ENCODE measurements around the gene NCKAP5.

The NCKAP5 gene

DNA sequence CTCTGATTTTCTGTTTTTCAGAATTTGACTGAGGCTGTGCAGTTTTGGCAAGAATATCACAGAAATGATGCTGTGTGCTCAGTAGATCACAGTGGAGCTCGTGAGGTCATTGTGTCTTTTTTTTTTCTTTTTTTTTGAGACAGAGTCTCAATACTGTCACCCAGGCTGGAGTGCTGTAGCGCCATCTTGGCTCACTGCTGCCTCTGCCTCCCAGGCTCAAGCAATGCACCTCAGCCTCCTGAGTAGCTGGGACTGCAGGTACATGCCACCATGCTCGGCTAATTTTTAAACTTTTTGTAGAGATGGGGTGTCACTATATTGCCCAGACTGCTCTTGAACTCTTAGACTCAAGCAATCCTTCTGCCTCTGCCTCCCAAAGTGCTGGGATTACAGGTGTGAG lies 203.6 kb downstream of the NCKAP5 start:
- Histone ChIP-seq H3K27me3 (ENCODE audit: insufficient read depth, low read depth, severe bottlenecking) (no peaks in the 10 kb centered on the region), H3K36me3 (no peaks in the 10 kb centered on the region), H3K27ac (no peak overlapping the region), H3K4me3 (ENCODE audit: low read depth, low read length) (no peak overlapping the region), H3K9me3 (ENCODE audit: severe bottlenecking) (no peaks in the 10 kb centered on the region)
- DNase-seq, result no peak
- TF ChIP-seq, protein P1, sequence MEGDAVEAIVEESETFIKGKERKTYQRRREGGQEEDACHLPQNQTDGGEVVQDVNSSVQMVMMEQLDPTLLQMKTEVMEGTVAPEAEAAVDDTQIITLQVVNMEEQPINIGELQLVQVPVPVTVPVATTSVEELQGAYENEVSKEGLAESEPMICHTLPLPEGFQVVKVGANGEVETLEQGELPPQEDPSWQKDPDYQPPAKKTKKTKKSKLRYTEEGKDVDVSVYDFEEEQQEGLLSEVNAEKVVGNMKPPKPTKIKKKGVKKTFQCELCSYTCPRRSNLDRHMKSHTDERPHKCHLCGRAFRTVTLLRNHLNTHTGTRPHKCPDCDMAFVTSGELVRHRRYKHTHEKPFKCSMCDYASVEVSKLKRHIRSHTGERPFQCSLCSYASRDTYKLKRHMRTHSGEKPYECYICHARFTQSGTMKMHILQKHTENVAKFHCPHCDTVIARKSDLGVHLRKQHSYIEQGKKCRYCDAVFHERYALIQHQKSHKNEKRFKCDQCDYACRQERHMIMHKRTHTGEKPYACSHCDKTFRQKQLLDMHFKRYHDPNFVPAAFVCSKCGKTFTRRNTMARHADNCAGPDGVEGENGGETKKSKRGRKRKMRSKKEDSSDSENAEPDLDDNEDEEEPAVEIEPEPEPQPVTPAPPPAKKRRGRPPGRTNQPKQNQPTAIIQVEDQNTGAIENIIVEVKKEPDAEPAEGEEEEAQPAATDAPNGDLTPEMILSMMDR (IDR thresholded peaks at IDR 0.05; ENCODE audit: low read depth, low read length), result no peak; the same call in 1 of the 2 replicates

GRCh38 chr2:133363884-133364283 lies 204.4 kb downstream of the NCKAP5 start:
- Histone ChIP-seq H3K9me3 (ENCODE audit: severe bottlenecking) (no peaks in the 10 kb centered on the region), H3K36me3 (no peaks in the 10 kb centered on the region), H3K27ac (no peak overlapping the region), H3K4me3 (ENCODE audit: low read depth, low read length) (no peak overlapping the region), H3K27me3 (ENCODE audit: insufficient read depth, low read depth, severe bottlenecking) (no peaks in the 10 kb centered on the region)
- DNase-seq, result no peak
- TF ChIP-seq, protein P1 (IDR thresholded peaks at IDR 0.05; ENCODE audit: low read depth, low read length), result no peak

DNA sequence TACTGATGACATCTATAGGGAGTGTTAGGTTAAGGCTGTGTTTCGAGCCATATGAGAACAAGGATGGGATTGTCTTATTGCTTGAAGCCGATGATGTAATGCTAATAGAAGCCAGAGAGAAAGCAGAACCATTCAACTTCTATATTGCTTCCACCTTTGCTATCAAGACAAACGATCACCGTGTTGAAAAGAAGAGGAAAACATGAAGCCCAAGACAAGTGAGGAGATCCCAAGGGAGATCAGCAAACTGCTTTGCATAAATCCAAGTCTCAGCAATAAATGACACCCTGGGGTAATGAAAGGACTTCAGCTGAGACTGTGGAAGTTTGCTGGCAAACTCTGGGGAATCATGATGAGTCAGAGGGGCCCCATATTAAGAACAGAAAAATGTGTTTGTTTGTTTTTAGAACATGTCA lies 206.2 kb downstream of the NCKAP5 start:
- TF ChIP-seq, protein P1 (IDR thresholded peaks at IDR 0.05; ENCODE audit: low read depth, low read length), result no peak
- H3K4me3 ChIP-seq (ENCODE audit: low read depth, low read length), result no peak overlapping the region
- H3K27me3 ChIP-seq (ENCODE audit: insufficient read depth, low read depth, severe bottlenecking), result no peaks in the 10 kb centered on the region
- no peak overlapping the region for H3K27ac ChIP-seq
- H3K36me3 ChIP-seq, result no peaks in the 10 kb centered on the region
- DNase-seq, result no peak
- H3K9me3 ChIP-seq (ENCODE audit: severe bottlenecking), result no peaks in the 10 kb centered on the region

- TF ChIP-seq, protein P1 (IDR thresholded peaks at IDR 0.05; ENCODE audit: low read depth, low read length), result no peak
- no peaks in the 10 kb centered on the region for H3K36me3 ChIP-seq
- H3K9me3 ChIP-seq (ENCODE audit: severe bottlenecking), result no peaks in the 10 kb centered on the region
- no peak for DNase-seq
- H3K4me3 ChIP-seq (ENCODE audit: low read depth, low read length), result no peak overlapping the region
- H3K27me3 ChIP-seq (ENCODE audit: insufficient read depth, low read depth, severe bottlenecking), result no peaks in the 10 kb centered on the region
- no peak overlapping the region for H3K27ac ChIP-seq
Measured at GRCh38 chr2:133360882-133361281, 207.4 kb downstream of the NCKAP5 start.

DNA sequence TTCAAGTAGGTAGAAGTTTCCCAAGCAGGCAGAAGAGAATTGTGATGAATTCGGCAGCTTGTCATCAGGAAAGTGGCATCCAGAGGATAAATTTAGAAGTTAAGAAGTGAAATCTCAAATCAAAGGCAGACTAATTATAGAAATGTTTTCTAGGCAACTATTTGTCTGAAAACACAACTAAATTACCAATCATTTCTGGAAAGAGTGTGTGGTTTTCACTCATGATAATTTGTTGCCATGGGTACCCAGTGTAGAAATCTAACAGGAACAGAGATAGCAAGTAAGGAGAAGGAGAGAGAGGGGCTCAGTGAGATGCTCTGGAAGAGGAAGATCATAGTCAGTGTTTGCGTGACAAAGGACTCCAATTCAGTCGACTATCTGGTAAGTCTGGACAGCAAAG lies 208.1 kb downstream of the NCKAP5 start:
- no peak for DNase-seq
- H3K27ac ChIP-seq, result no peak overlapping the region
- H3K4me3 ChIP-seq (ENCODE audit: low read depth, low read length), result no peak overlapping the region
- no peaks in the 10 kb centered on the region for H3K9me3 ChIP-seq (ENCODE audit: severe bottlenecking)
- TF ChIP-seq, protein P1 (IDR thresholded peaks at IDR 0.05; ENCODE audit: low read depth, low read length), result no peak
- H3K36me3 ChIP-seq, result no peaks in the 10 kb centered on the region
- H3K27me3 ChIP-seq (ENCODE audit: insufficient read depth, low read depth, severe bottlenecking), result no peaks in the 10 kb centered on the region

DNA sequence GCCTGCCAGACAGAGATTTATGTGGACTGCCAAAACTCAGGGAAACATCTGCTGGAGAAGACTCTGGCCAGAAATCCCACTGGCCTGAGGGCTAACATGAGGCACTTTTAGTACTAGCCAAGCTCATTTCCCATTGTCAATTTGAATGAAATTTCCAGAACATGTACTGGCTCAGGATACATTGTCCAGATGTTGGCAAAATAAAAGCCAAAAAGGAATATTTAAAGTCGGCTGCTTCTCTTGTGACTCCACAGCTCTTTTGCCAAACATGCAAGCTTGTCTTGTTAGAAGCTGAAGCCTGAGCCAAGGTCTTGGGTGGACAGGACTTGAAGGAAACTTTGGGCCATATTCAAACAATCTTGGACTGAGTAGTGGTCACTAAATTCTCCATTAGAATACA lies 215.5 kb downstream of the NCKAP5 start:
- TF ChIP-seq, protein P1 (IDR thresholded peaks at IDR 0.05; ENCODE audit: low read depth, low read length), result no peak
- no peak for DNase-seq

More for the DNA sequence above, 215.5 kb downstream of the NCKAP5 start:
- Histone ChIP-seq H3K36me3 (no peaks in the 10 kb centered on the region), H3K4me3 (ENCODE audit: low read depth, low read length) (no peak overlapping the region), H3K9me3 (ENCODE audit: severe bottlenecking) (peaks cover 7% of the 10 kb centered on the region), H3K27ac (no peak overlapping the region), H3K27me3 (ENCODE audit: insufficient read depth, low read depth, severe bottlenecking) (no peaks in the 10 kb centered on the region)

All from WERI-Rb-1 (cell line).